Ascending aorta (tissue), 2 donors: Measurements from ENCODE around the gene UBA1. TPM values are rescaled to one million over a fixed set of nuclear protein-coding genes. Genes with fewer than 3 reads are reported as not detected.

Experiments used
- DNase-seq, 2 donors: peaks; one replicate each; pipeline ENCODE4 v3.0.0-alpha.2; 2019; ENCODE audit warnings: low spot score in 2 of 2
- H3K27ac ChIP-seq, 2 donors: fragments of 200-600 bp; sonication (generic); one replicate each; pipeline ENCODE4 v1.5.1; 2016 to 2017; ENCODE audit warnings: mild to moderate bottlenecking in 1 of 2
- H3K27me3 ChIP-seq: fragments of 200-600 bp; sonication (generic); one replicate; pipeline ENCODE4 v1.5.1; 2017
- H3K36me3 ChIP-seq, 2 donors: fragments of 200-600 bp; sonication (generic); one replicate each; pipeline ENCODE4 v1.5.1; 2016
- H3K4me1 ChIP-seq, 2 donors: fragments of 200-600 bp; sonication (generic); one replicate each; pipeline ENCODE4 v1.5.1; 2016 to 2017; ENCODE audit warnings: mild to moderate bottlenecking in 1 of 2
- H3K4me3 ChIP-seq, 2 donors: fragments of 200-600 bp; sonication (generic); one replicate each; pipeline ENCODE4 v1.5.1; 2016 to 2017; ENCODE audit warnings: mild to moderate bottlenecking in 1 of 2
- H3K9me3 ChIP-seq, 2 donors: fragments of 200-600 bp; sonication (generic); one replicate each; pipeline ENCODE4 v1.5.1; 2016
- intact Hi-C: fragments of 100-400 bp; cut with DNase I; formaldehyde crosslinking; loops from one replicate; pipeline ENCODE4 v1.15.1; 2023
- total RNA-seq: library from RNA; depleted of rRNA; stranded (reverse); fragments of >200 nt; gene quantifications from one replicate; pipeline ENCODE4 v1.1.0, GENCODE V29; 2016
- TF ChIP-seq, protein P1 (sequence below), 3 experiments: fragments of 200-600 bp in 2 of 3; fragments of 450-650 bp in 1 of 3; sonication (generic) in 2 of 3; IDR thresholded peaks; one replicate each; pipeline ENCODE4 v1.5.1; 2016 to 2019; ENCODE audit warnings: antibody characterized with exemption in 3 of 3, mild to moderate bottlenecking in 1 of 3, moderate library complexity in 1 of 3

UBA1 gene
- total RNA-seq, 1 donor from 2014 or later = 162 TPM

DNA sequence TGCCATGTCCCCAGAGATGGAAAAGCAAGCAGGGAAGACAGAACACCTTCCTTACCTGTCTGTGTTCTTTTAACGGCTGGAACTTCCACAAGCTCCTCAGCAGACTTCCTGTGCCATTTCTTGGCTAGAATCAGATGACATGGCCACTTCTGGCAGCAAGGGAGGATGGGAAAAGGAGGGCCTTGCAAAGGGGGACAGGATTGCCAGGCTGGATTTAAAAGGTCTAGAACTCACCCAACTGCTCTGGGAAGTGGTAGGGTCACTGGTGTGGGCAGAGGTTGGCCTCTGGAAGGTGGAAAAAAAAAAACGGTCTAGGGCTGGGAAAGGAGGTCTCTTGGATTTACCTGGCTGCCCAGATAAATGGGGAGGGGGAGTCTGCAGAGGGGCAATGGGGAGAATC, 37.5 kb downstream of the UBA1 start:
- no peaks in the 10 kb centered on the region for H3K9me3 ChIP-seq
- H3K27ac ChIP-seq = no peak overlapping the region
- no peaks in the 10 kb centered on the region for H3K27me3 ChIP-seq
- no peak for DNase-seq
- TF ChIP-seq, protein P1, sequence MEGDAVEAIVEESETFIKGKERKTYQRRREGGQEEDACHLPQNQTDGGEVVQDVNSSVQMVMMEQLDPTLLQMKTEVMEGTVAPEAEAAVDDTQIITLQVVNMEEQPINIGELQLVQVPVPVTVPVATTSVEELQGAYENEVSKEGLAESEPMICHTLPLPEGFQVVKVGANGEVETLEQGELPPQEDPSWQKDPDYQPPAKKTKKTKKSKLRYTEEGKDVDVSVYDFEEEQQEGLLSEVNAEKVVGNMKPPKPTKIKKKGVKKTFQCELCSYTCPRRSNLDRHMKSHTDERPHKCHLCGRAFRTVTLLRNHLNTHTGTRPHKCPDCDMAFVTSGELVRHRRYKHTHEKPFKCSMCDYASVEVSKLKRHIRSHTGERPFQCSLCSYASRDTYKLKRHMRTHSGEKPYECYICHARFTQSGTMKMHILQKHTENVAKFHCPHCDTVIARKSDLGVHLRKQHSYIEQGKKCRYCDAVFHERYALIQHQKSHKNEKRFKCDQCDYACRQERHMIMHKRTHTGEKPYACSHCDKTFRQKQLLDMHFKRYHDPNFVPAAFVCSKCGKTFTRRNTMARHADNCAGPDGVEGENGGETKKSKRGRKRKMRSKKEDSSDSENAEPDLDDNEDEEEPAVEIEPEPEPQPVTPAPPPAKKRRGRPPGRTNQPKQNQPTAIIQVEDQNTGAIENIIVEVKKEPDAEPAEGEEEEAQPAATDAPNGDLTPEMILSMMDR (IDR thresholded peaks at IDR 0.05) = no peak
- intact Hi-C loops = loop anchor here (5.0 kb wide), 4 partner anchors 39 to 1246 kb away; partner anchors contain the start of genes ELK1, FTSJ1 and UBA1
- H3K4me1 ChIP-seq = peaks cover 0 to 3% of the 10 kb centered on the region in 2 donors
- H3K36me3 ChIP-seq = peaks cover 20 to 30% of the 10 kb centered on the region in 2 donors
- H3K4me3 ChIP-seq = no peak overlapping the region

GRCh38 chrX:47232197-47232802, 38.7 kb downstream of the UBA1 start:
- Histone ChIP-seq H3K36me3 (peaks cover 9 to 19% of the 10 kb centered on the region in 2 donors), H3K27ac (peak overlapping the region; percentile 89 to 98), H3K4me3 (peak overlapping the region; percentile 46 to 88), H3K27me3 (no peaks in the 10 kb centered on the region), H3K4me1 (peaks cover 0 to 3% of the 10 kb centered on the region in 2 donors), H3K9me3 (no peaks in the 10 kb centered on the region)
- intact Hi-C loops = loop anchor here (5.0 kb wide), 4 partner anchors 40 to 1245 kb away; partner anchors contain the start of genes ELK1, FTSJ1 and UBA1
- TF ChIP-seq, protein P1 (IDR thresholded peaks at IDR 0.05) = no peak
- DNase-seq = peak in 1 of 2 donors; percentile 66

DNA sequence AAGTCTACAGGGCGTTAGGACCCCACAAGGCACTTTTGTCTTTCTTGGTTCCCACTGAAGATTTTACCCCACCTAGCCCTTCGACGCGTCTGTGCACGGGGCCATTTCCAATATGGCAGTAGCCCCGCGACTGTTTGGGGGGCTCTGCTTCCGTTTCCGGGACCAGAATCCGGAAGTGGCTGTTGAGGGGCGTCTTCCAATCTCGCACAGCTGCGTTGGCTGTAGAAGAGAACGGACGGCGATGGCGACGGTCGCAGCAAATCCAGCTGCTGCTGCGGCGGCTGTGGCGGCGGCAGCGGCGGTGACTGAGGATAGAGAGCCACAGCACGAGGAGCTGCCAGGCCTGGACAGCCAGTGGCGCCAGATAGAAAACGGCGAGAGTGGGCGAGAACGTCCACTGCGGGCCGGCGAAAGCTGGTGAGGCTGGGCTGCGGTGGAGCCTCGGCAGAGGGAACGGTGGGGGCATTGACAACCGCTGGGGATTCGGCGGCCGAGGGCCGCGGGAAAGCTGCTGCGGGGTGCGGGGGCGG, 39.2 kb downstream of the UBA1 start, which contains the start of gene USP11:
TSS of gene USP11 (plus strand) at position 207 of the 530 bp plus-strand sequence. CDS start at position 242, 35 bp downstream.
- peak within 1 kb of the TSS; percentile 89 to 98 for H3K27ac ChIP-seq
- peaks cover 0 to 3% of the 10 kb centered on the region in 2 donors for H3K4me1 ChIP-seq
- intact Hi-C loops = loop anchor here (1.0 to 5.0 kb wide), 5 partner anchors 15 to 1244 kb away; partner anchors contain the start of genes CDK16, ELK1, FTSJ1 and UBA1
- DNase-seq = peak in 1 of 2 donors; percentile 73
- peaks cover 6 to 13% of the 10 kb centered on the region in 2 donors for H3K36me3 ChIP-seq
- TF ChIP-seq, protein P1 (IDR thresholded peaks at IDR 0.05) = no peak
- no peaks in the 10 kb centered on the region for H3K9me3 ChIP-seq
- H3K27me3 ChIP-seq = no peaks in the 10 kb centered on the region
- peak within 1 kb of the TSS; percentile 56 to 88 for H3K4me3 ChIP-seq

DNA sequence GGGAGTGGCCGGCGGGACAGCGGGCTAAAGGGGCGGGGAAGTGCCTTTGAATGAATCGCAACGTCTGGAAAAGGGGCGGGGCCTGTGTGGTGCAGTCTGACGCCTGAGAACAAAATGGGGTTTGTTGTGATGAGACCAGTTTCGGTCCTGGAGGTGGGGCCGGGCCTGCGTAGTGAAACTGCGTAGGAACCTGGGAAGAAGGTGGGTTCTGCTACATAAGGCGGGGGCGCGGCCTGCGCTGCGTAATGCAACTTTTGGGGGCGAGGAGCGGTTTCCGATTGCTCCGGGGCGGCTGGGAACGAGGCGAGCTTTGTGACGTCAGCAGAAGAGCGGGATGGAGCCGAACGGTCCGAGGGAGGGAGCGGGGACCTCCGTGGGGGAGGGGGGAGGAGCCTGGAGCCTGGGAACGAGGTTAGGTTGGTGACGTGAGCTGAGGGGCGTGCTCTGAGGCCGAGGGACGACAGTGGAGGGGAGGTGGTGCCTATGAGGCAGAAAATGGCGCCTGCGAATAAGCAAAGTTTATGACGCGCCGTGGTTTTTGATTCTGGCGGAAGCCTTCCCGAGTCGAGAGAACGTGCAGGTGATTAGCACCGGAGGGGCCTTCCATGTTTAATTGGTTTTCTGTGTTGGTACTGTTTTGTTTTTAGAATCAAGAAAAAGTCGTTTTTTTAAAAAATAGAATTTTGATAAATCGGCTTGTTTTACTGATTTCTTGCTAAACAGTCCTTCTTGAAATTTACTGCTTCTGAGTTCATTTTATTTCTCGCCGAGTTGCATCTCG, 39.9 kb downstream of the UBA1 start:
- Histone ChIP-seq H3K36me3 (peaks cover 4 to 7% of the 10 kb centered on the region in 2 donors), H3K4me3 (peak overlapping the region; percentile 56 to 88), H3K9me3 (no peaks in the 10 kb centered on the region), H3K27me3 (no peaks in the 10 kb centered on the region), H3K27ac (peak overlapping the region; percentile 89 to 98), H3K4me1 (peaks cover 0 to 3% of the 10 kb centered on the region in 2 donors)
- intact Hi-C loops = loop anchor here (1.0 to 5.0 kb wide), 5 partner anchors 15 to 1244 kb away; partner anchors contain the start of genes CDK16, ELK1, FTSJ1 and UBA1
- TF ChIP-seq, protein P1 (IDR thresholded peaks at IDR 0.05) = no peak
- peak; percentile 96 to 97 for DNase-seq

- Histone ChIP-seq H3K4me3 (peak overlapping the region; percentile 56 to 88), H3K27me3 (no peaks in the 10 kb centered on the region), H3K36me3 (peaks cover 0 to under 1% of the 10 kb centered on the region in 2 donors), H3K27ac (peak overlapping the region in 1 of 2 donors; percentile 89), H3K4me1 (peaks cover 0 to 3% of the 10 kb centered on the region in 2 donors), H3K9me3 (no peaks in the 10 kb centered on the region)
- intact Hi-C loops = loop anchor here (5.0 kb wide), 4 partner anchors 42 to 1243 kb away; partner anchors contain the start of genes ELK1, FTSJ1 and UBA1
- TF ChIP-seq, protein P1 (IDR thresholded peaks at IDR 0.05) = no peak
- DNase-seq = no peak
These were observed 41.0 kb downstream of the UBA1 start for GRCh38 chrX:47234583-47234982.
